A549 (cell line): ENCODE measurements around the gene MCOLN1. TPM values are rescaled to one million over a fixed set of nuclear protein-coding genes. Genes with fewer than 3 reads are reported as not detected.
A peak's percentile ranks its signal among the peaks of the same experiment; 100 is the strongest.
"Not testable (repeated sequence)": the region's sequence is repeated elsewhere in the genome, so short reads cannot be mapped to it uniquely, and the experiment has no call there.

Source experiments
- ATAC-seq, 2 experiments: fragments of 200-7000 bp in 1 of 2; fragments of >200 bp in 1 of 2; cut with Nextera tagmentation in 1 of 2; cut with Tn5 transposase in 1 of 2; 3 replicates each; pipeline versions ENCODE4 v1.8.0 to v1.9.1; 2018 to 2020; ENCODE audit warnings: mild to moderate bottlenecking in 1 of 2, moderate library complexity in 1 of 2
- CTCF ChIA-PET: fragments of 300-600 bp; sonication (Branson Sonifier 250); formaldehyde crosslinking; extraction: SDS; loops from one replicate; lab custom pipeline; 2021; ENCODE audit warnings: antibody characterized with exemption, inconsistent platforms; lab: Yijun Ruan, JAX
- POLR2A ChIA-PET: fragments of 350-600 bp; formaldehyde crosslinking; extraction: SDS; loops from one replicate; lab custom pipeline; 2021; ENCODE audit warnings: antibody characterized with exemption, inconsistent platforms; lab: Yijun Ruan, JAX
- DNase-seq, 2 experiments: peaks; one replicate each; pipeline versions ENCODE4 v3.0.0 to v3.0.0-alpha.2; 2011 to 2016; ENCODE audit warnings: low read depth in 1 of 2, low spot score in 1 of 2
- FAIRE-seq: peaks from 2 replicates; lab custom pipeline; 2011; peaks lifted over from hg19 to GRCh38; lab: Jason Lieb, UNC
- H3K27ac ChIP-seq, 2 experiments: fragments of >200 bp; sonication (Bioruptor Twin); formaldehyde crosslinking; 3 replicates each; pipeline ENCODE4 v1.5.1; 2016 to 2017
- H3K4me1 ChIP-seq: fragments of >200 bp; sonication (Bioruptor Twin); formaldehyde crosslinking; 3 replicates; pipeline ENCODE4 v1.6.1; 2016
- H3K4me2 ChIP-seq: fragments of >200 bp; sonication (Bioruptor Twin); formaldehyde crosslinking; 3 replicates; pipeline ENCODE4 v1.6.1; 2016
- H3K4me3 ChIP-seq: fragments of >200 bp; sonication (Bioruptor Twin); formaldehyde crosslinking; 3 replicates; pipeline ENCODE4 v1.5.1; 2016
- H3K9me3 ChIP-seq: fragments of >200 bp; sonication (Bioruptor Twin); formaldehyde crosslinking; 3 replicates; pipeline ENCODE4 v1.6.1; 2016
- CHD2 ChIP-seq: fragments of 150-350 bp; IDR thresholded peaks from 2 replicates; pipeline ENCODE4 v1.6.1; 2014; ENCODE audit warnings: low read length; ENCODE audit not compliant: partially characterized antibody
- EHF ChIP-seq: fragments of 250-450 bp; sonication (Bioruptor Pico); IDR thresholded peaks from 2 replicates; pipeline ENCODE4 v1.5.0; 2020; ENCODE audit warnings: mild to moderate bottlenecking
- FOSB ChIP-seq: fragments of 250-450 bp; sonication (Bioruptor Pico); IDR thresholded peaks from 2 replicates; pipeline ENCODE4 v1.5.0; 2020; ENCODE audit warnings: mild to moderate bottlenecking, moderate library complexity
- FOSL2 ChIP-seq, 2 experiments: fragments of 450-650 bp in 1 of 2; fragments of >200 bp in 1 of 2; sonication (Bioruptor Twin) in 1 of 2; formaldehyde crosslinking; IDR thresholded peaks; 2 replicates each; pipeline versions ENCODE4 v1.5.0 to v1.6.1; 2016 to 2020; ENCODE audit warnings: mild to moderate bottlenecking in 1 of 2, moderate library complexity in 1 of 2
- FOXS1 ChIP-seq: fragments of 250-450 bp; sonication (Bioruptor Pico); IDR thresholded peaks from 2 replicates; pipeline ENCODE4 v1.5.0; 2020; ENCODE audit warnings: mild to moderate bottlenecking, moderate library complexity
- GATA3 ChIP-seq: IDR thresholded peaks from 2 replicates; pipeline ENCODE4 v1.6.1; 2012; ENCODE audit warnings: borderline replicate concordance
- HDAC2 ChIP-seq: fragments of 200-600 bp; sonication (generic); IDR thresholded peaks from 2 replicates; pipeline ENCODE4 v1.6.1; 2016
- HOXA7 ChIP-seq: fragments of 250-450 bp; sonication (Bioruptor Pico); IDR thresholded peaks from 2 replicates; pipeline ENCODE4 v1.5.0; 2020; ENCODE audit warnings: mild to moderate bottlenecking, moderate library complexity
- HOXB13 ChIP-seq: fragments of 250-450 bp; sonication (Bioruptor Pico); IDR thresholded peaks from 2 replicates; pipeline ENCODE4 v1.5.0; 2020; ENCODE audit warnings: low read depth, mild to moderate bottlenecking, moderate library complexity
- HOXB5 ChIP-seq: fragments of 250-450 bp; sonication (Bioruptor Pico); IDR thresholded peaks from 2 replicates; pipeline ENCODE4 v1.5.0; 2020; ENCODE audit warnings: mild to moderate bottlenecking, moderate library complexity
- KDM1A ChIP-seq: fragments of 200-600 bp; sonication (generic); IDR thresholded peaks from 2 replicates; pipeline ENCODE4 v1.6.1; 2016; ENCODE audit warnings: low read depth, mild to moderate bottlenecking
- MAFK ChIP-seq: fragments of 450-650 bp; IDR thresholded peaks from 2 replicates; pipeline ENCODE4 v1.6.1; 2014; ENCODE audit not compliant: partially characterized antibody
- PHF8 ChIP-seq: fragments of 200-600 bp; sonication (generic); IDR thresholded peaks from 2 replicates; pipeline ENCODE4 v1.6.1; 2016; ENCODE audit warnings: low read depth, mild to moderate bottlenecking, antibody characterized with exemption, moderate library complexity, borderline replicate concordance
- RARB ChIP-seq: fragments of 250-450 bp; sonication (Bioruptor Pico); IDR thresholded peaks from 2 replicates; pipeline ENCODE4 v1.8.0; 2021; ENCODE audit warnings: mild to moderate bottlenecking, moderate library complexity
- SMC3 ChIP-seq: fragments of >200 bp; sonication (Bioruptor Twin); formaldehyde crosslinking; IDR thresholded peaks from 3 replicates; pipeline ENCODE4 v1.6.1; 2018; ENCODE audit warnings: inconsistent platforms
- ZFP36 ChIP-seq: fragments of 450-650 bp; IDR thresholded peaks from 2 replicates; pipeline ENCODE4 v1.6.1; 2014; ENCODE audit warnings: borderline replicate concordance; ENCODE audit not compliant: partially characterized antibody
- ZSCAN20 ChIP-seq: fragments of 250-450 bp; sonication (Bioruptor Pico); IDR thresholded peaks from 2 replicates; pipeline ENCODE4 v1.8.0; 2022; ENCODE audit warnings: mild to moderate bottlenecking, moderate library complexity
- WGBS: methylation state at CpG from one replicate; pipeline ENCODE4 v1.1.6; 2017; ENCODE audit errors: missing lambda C conversion rate; 5-methylcytosine and 5-hydroxymethylcytosine counted together
- polyA plus RNA-seq, 4 experiments: library from polyadenylated mRNA; depleted of rRNA in 3 of 4; stranded (reverse); fragments of >200 nt; fragmentation: RNase III in 1 of 4; extraction: RNeasy Plus Mini Kit Qiagen cat#74134 plus additional on column Dnase treatment in 1 of 4; gene quantifications; 2 replicates in 3 of 4; 3 replicates in 1 of 4; pipeline ENCODE4 v1.2.3, GENCODE V29; 2011 to 2017
- TF ChIP-seq, protein P1 (sequence below): fragments of 450-650 bp; IDR thresholded peaks from 2 replicates; pipeline ENCODE4 v1.6.1; 2014; ENCODE audit warnings: antibody characterized with exemption
- TF ChIP-seq, protein P2 (sequence below): IDR thresholded peaks from 2 replicates; pipeline ENCODE4 v1.6.1; 2012; ENCODE audit warnings: low read depth, borderline replicate concordance

Gene MCOLN1
- polyA plus RNA-seq, 2 of the 4 experiments (the other 2 are of a cell fraction) = 13.1 to 13.4 TPM

DNA sequence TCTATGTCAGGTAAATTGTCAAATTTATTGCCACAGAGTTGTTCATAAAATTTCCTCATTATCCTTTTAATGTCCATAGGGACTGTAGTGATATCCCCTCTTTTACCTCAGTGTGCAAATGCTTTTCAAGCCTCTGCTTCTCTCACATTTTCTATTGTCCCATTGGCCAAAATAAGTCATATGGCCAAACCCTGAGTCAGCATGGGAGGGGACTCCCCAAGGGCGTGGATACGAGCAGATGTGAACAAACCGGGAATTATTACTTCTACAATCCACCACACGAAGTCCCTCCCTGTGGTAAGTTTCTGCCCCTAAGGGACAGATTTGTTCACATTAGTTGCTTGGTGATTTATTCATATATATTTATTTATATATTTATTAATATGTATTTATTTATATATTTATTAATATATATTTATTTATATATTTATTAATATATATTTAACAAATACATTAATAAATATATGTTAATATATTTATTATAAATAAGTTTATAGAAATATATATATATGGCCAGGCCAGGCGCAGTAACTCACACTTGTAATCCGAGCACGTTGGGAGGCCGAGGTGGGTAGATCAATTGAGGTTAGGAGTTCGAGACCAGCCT lies 53.1 kb downstream of the MCOLN1 start:
- WGBS = 45% methylated on average over 9 of the region's 9 CpGs
- ChIA-PET CTCF (no interaction called here), POLR2A (no interaction called here)
- peak; percentile 34 to 70; a peak in 2 of 6 replicates for ATAC-seq
- peak in 1 of 2 experiments; percentile 53 for DNase-seq
- peak; percentile 76 for TF ChIP-seq MAFK
- TF ChIP-seq, protein P1, sequence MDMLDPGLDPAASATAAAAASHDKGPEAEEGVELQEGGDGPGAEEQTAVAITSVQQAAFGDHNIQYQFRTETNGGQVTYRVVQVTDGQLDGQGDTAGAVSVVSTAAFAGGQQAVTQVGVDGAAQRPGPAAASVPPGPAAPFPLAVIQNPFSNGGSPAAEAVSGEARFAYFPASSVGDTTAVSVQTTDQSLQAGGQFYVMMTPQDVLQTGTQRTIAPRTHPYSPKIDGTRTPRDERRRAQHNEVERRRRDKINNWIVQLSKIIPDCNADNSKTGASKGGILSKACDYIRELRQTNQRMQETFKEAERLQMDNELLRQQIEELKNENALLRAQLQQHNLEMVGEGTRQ = peak; percentile 65
- TF ChIP-seq ZFP36 = no peak
- FAIRE-seq = no peak
- Histone ChIP-seq H3K27ac (no peak overlapping the region), H3K4me3 (no peak overlapping the region), H3K4me2 (0 out of 3 replicates have a peak overlapping the region, but pooled peaks have one; percentile 13), H3K4me1 (no peaks in the 10 kb centered on the region), H3K9me3 (no peaks in the 10 kb centered on the region)

DNA sequence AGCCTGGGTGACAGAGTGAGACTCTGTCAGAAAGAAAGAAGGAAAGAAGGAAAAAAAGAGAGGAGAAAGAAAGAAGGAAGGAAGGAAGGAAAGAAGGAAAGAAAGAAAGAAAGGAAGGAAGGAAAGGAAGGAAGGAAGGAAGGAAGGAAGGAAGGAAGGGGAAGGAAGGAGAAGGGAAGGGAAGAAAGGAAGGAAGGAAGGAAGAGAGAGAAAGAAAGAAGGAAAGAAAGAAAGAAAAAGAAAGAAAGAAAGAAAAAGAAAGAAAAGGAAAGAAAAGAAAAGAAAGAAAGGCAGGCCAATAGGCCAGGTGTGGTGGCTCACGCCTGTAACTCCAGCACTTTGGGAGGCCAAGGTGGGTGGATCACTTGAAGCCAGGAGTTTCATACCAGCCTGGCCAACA lies 55.0 kb downstream of the MCOLN1 start:
- WGBS = 81% methylated on average over 1 of the region's 1 CpG
- DNase-seq, FAIRE-seq, H3K4me2 ChIP-seq, H3K4me3 ChIP-seq, H3K4me1 ChIP-seq, POLR2A ChIA-PET, H3K27ac ChIP-seq, ATAC-seq, H3K9me3 ChIP-seq: not testable (repeated sequence)
- CTCF ChIA-PET = interaction anchor here (3.7 kb wide), 1 partner anchor 9 kb away, joined by 20 read pairs; no protein-coding TSS in a partner anchor

DNA sequence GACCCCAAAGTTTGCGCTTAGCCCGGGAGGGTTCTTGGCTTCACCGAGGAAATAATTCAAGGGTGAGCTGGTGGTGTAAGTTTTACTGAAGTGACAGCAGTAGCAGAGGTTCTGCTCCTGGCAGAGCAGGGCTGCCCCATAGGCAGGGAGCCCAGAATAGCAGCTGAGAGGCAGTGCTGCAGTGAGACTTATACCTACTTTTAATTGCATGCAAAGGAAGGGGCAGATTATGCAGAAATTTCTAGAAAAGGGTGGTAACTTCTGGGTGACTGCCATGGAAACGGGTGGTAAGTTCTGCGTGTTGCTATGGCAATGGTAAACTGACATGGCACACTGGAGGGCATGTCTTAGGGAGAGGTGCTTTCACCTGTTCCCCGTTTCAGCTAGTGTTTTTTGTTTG lies 55.7 kb downstream of the MCOLN1 start:
- Histone ChIP-seq H3K27ac (no peak overlapping the region), H3K9me3 (no peaks in the 10 kb centered on the region), H3K4me3 (no peak overlapping the region), H3K4me2 (no peak overlapping the region), H3K4me1 (no peaks in the 10 kb centered on the region)
- no peak for ATAC-seq
- TF ChIP-seq FOXS1 (CRISPR knock-in tag) = no peak
- TF ChIP-seq HDAC2 = no peak
- no peak for TF ChIP-seq RARB (CRISPR knock-in tag)
- no peak for TF ChIP-seq SMC3
- TF ChIP-seq ZSCAN20 = no peak
- TF ChIP-seq FOSL2 (IDR thresholded peaks at IDR 0.05) = no peak
- TF ChIP-seq FOSL2 (CRISPR knock-in tag; IDR thresholded peaks at IDR 0.05) = no peak
- no peak for TF ChIP-seq KDM1A
- TF ChIP-seq HOXA7 (CRISPR knock-in tag) = no peak
- no peak for TF ChIP-seq HOXB13
- no peak for TF ChIP-seq CHD2
- no peak for TF ChIP-seq FOSB (CRISPR knock-in tag)
- TF ChIP-seq, protein P2, sequence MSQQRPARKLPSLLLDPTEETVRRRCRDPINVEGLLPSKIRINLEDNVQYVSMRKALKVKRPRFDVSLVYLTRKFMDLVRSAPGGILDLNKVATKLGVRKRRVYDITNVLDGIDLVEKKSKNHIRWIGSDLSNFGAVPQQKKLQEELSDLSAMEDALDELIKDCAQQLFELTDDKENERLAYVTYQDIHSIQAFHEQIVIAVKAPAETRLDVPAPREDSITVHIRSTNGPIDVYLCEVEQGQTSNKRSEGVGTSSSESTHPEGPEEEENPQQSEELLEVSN = no peak
- TF ChIP-seq GATA3 = no peak
- TF ChIP-seq PHF8 = no peak
- TF ChIP-seq MAFK = no peak
- no peak for DNase-seq
- 27% methylated on average over 6 of the region's 6 CpGs for WGBS
- CTCF ChIA-PET = interaction anchor here (1.3 to 3.7 kb wide), 2 partner anchors 10 to 103 kb away, joined by 3 to 20 read pairs; partner anchors contain the start of gene TRAPPC5
- POLR2A ChIA-PET = no interaction called here
- FAIRE-seq = no peak

DNA sequence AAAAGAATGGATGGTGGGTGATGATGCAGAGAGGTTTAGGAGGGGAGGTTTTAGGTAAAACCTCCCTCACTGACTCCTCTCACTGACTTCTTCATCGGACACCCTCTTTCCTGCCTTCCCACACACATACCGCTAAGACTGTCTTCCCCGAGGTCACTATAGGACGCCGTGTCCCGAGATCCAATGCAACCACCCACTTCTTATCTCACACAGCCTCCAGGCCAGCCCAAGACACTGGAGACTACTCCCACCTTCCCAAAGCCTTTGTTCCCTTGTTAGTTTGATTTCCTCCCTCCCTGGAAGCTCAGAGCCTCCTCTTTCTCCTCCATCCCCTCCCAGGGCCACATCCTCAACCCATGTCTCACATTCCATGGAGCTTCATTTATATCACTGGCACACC lies 56.8 kb downstream of the MCOLN1 start:
- ATAC-seq (no peak), DNase-seq (no peak)
- no peak overlapping the region for H3K4me3 ChIP-seq
- TF ChIP-seq EHF (CRISPR knock-in tag) (no peak), HOXB5 (CRISPR knock-in tag) (no peak)
- TF ChIP-seq, all 56 proteins: peak for 0
- Histone ChIP-seq H3K27ac (no peak overlapping the region), H3K4me1 (no peaks in the 10 kb centered on the region), H3K9me3 (no peaks in the 10 kb centered on the region), H3K4me2 (no peak overlapping the region)
- 48% methylated on average over 6 of the region's 6 CpGs for WGBS
- ChIA-PET CTCF (interaction anchor here (1.3 to 3.7 kb wide), 3 partner anchors 11 to 102 kb away, joined by 3 to 20 read pairs (median 4); partner anchors contain the start of gene TRAPPC5), POLR2A (no interaction called here)
- no peak for FAIRE-seq
